ENCODE measurements around the gene ATXN7. TPM values are rescaled to one million over a fixed set of nuclear protein-coding genes. Genes with fewer than 3 reads are reported as not detected.

Gene ATXN7
- total and polyA plus RNA-seq, 2 of the 13 experiments (the other 11 are each of a cell fraction or from before 2014, with no cell fraction given) = 13.8 to 20.0 TPM

- Histone ChIP-seq H4K20me1 (ENCODE audit: insufficient read depth, low read length) (no peaks in the 10 kb centered on the region), H2AFZ (ENCODE audit: low read length) (no peak overlapping the region), H3K9me3 (ENCODE audit: low read length) (no peaks in the 10 kb centered on the region), H3K4me2 (ENCODE audit: low read depth, low read length) (no peak overlapping the region), H3K27me3 (ENCODE audit: control insufficient read depth in 1 of 2, insufficient read depth in 2 of 2, low read length in 2 of 2) (no peaks in the 10 kb centered on the region; a peak in 1 of 5 replicates), H3K36me3 (replicated peaks in 1 of 2; ENCODE audit: control insufficient read depth in 1 of 2, insufficient read depth in 2 of 2, low read length in 2 of 2) (no peaks in the 10 kb centered on the region), H3K4me1 (ENCODE audit: insufficient read depth, low read length) (peaks cover 15% of the 10 kb centered on the region), H3K79me2 (ENCODE audit: insufficient read depth, low read length) (peaks cover 6% of the 10 kb centered on the region), H3K27ac (ENCODE audit: extremely low read length, insufficient read depth, low read length) (no peak overlapping the region), H3K9ac (ENCODE audit: insufficient read depth, low read depth, low read length) (no peak overlapping the region), H3K4me3 (replicated peaks in 1 of 3; ENCODE audit: insufficient read depth in 1 of 3, low read depth in 2 of 3, low read length in 3 of 3) (no peak overlapping the region)
- DNase-seq (ENCODE audit: low spot score) (no peak), FAIRE-seq (no peak), ATAC-seq (no peak)
- no TSS peak for BruUV-seq (replicated peaks)
- TF ChIP-seq RBM39 (IDR thresholded peaks at IDR 0.05; ENCODE audit: low read depth, low read length, poor library complexity, severe bottlenecking) (no peak), NR2F2 (IDR thresholded peaks at IDR 0.05; ENCODE audit: borderline replicate concordance, low read depth) (no peak), CHD4 (IDR thresholded peaks at IDR 0.05; ENCODE audit: borderline replicate concordance, low read length) (no peak), ZNF761 (CRISPR knock-in tag; conservative IDR thresholded peaks at IDR 0.05) (no peak), ZNF496 (CRISPR knock-in tag; IDR thresholded peaks at IDR 0.05; ENCODE audit: insufficient replicate concordance) (no peak), ZNF382 (CRISPR knock-in tag; IDR thresholded peaks at IDR 0.05; ENCODE audit: borderline replicate concordance) (no peak)
- TF ChIP-seq, protein P1, sequence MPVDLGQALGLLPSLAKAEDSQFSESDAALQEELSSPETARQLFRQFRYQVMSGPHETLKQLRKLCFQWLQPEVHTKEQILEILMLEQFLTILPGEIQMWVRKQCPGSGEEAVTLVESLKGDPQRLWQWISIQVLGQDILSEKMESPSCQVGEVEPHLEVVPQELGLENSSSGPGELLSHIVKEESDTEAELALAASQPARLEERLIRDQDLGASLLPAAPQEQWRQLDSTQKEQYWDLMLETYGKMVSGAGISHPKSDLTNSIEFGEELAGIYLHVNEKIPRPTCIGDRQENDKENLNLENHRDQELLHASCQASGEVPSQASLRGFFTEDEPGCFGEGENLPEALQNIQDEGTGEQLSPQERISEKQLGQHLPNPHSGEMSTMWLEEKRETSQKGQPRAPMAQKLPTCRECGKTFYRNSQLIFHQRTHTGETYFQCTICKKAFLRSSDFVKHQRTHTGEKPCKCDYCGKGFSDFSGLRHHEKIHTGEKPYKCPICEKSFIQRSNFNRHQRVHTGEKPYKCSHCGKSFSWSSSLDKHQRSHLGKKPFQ (CRISPR knock-in tag; IDR thresholded peaks at IDR 0.05; ENCODE audit: insufficient replicate concordance) = no peak
- intact Hi-C loops (cut with micrococcal nuclease; ENCODE audit: unreplicated experiment) = no loop called here
- 22% methylated on average over 8 of the region's 8 CpGs for WGBS (ENCODE audit: low lambda C conversion rate)
- CTCF ChIA-PET (ENCODE audit: low intra/inter-chr PET ratio, low total read pairs) = no interaction called here
- POLR2A ChIA-PET = no interaction called here
- in situ Hi-C loops (cut with HindIII; ENCODE audit: extremely low pct_ligation_motif_present, low pct_unique_long_range_greater_than_20kb) = no loop called here
Observed at GRCh38 chr3:64027658-64028057, 164.0 kb downstream of the ATXN7 start.

DNA sequence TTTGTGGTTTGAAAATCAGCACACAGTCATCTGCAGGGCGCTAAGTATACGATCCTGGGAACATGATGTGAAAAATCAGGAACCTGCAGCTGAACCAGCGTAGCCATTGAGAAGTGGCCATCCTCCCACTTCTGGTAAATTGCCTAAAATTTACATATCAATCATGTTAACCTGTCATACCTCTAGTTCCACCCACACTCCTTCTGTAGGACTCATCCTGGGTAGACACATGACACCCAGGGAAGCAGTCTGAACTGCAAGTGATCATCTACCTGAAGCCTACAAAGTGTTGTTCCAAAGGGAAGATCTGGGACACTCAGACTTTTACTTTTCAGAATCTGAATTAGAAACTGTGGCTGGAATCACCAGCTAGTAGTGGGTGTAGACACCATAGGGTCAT, 165.1 kb downstream of the ATXN7 start:
- POLR2A ChIA-PET = no interaction called here
- ATAC-seq (no peak), DNase-seq (ENCODE audit: low spot score) (no peak), FAIRE-seq (no peak)
- Histone ChIP-seq H3K9me3 (ENCODE audit: low read length) (no peaks in the 10 kb centered on the region), H3K9ac (ENCODE audit: insufficient read depth, low read depth, low read length) (no peak overlapping the region), H3K36me3 (replicated peaks in 1 of 2; ENCODE audit: control insufficient read depth in 1 of 2, insufficient read depth in 2 of 2, low read length in 2 of 2) (no peaks in the 10 kb centered on the region), H3K4me1 (ENCODE audit: insufficient read depth, low read length) (peaks cover 12% of the 10 kb centered on the region), H3K27me3 (ENCODE audit: control insufficient read depth in 1 of 2, insufficient read depth in 2 of 2, low read length in 2 of 2) (no peaks in the 10 kb centered on the region; a peak in 1 of 5 replicates), H2AFZ (ENCODE audit: low read length) (no peak overlapping the region), H3K79me2 (ENCODE audit: insufficient read depth, low read length) (no peaks in the 10 kb centered on the region), H3K4me3 (replicated peaks in 1 of 3; ENCODE audit: insufficient read depth in 1 of 3, low read depth in 2 of 3, low read length in 3 of 3) (no peak overlapping the region), H4K20me1 (ENCODE audit: insufficient read depth, low read length) (no peaks in the 10 kb centered on the region), H3K4me2 (ENCODE audit: low read depth, low read length) (no peak overlapping the region), H3K27ac (ENCODE audit: extremely low read length, insufficient read depth, low read length) (no peak overlapping the region)
- no TSS peak for BruUV-seq (replicated peaks)
- WGBS (ENCODE audit: low lambda C conversion rate) = 15% methylated on average over 3 of the region's 3 CpGs
- in situ Hi-C loops (cut with HindIII; ENCODE audit: extremely low pct_ligation_motif_present, low pct_unique_long_range_greater_than_20kb) (no loop called here), intact Hi-C loops (cut with micrococcal nuclease; ENCODE audit: unreplicated experiment) (no loop called here)
- CTCF ChIA-PET (ENCODE audit: low intra/inter-chr PET ratio, low total read pairs) = no interaction called here
- TF ChIP-seq, protein P2, sequence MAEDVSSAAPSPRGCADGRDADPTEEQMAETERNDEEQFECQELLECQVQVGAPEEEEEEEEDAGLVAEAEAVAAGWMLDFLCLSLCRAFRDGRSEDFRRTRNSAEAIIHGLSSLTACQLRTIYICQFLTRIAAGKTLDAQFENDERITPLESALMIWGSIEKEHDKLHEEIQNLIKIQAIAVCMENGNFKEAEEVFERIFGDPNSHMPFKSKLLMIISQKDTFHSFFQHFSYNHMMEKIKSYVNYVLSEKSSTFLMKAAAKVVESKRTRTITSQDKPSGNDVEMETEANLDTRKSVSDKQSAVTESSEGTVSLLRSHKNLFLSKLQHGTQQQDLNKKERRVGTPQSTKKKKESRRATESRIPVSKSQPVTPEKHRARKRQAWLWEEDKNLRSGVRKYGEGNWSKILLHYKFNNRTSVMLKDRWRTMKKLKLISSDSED (CRISPR knock-in tag; IDR thresholded peaks at IDR 0.05) = no peak
- TF ChIP-seq PHF5A (CRISPR knock-in tag; IDR thresholded peaks at IDR 0.05; ENCODE audit: low read depth, unreplicated experiment) = no peak
- no peak for TF ChIP-seq ELF3 (CRISPR knock-in tag; IDR thresholded peaks at IDR 0.05)
- no peak for TF ChIP-seq SOX6 (IDR thresholded peaks at IDR 0.05)
- no peak for TF ChIP-seq SOX6 (CRISPR knock-in tag; IDR thresholded peaks at IDR 0.05)
- no peak for TF ChIP-seq RFXAP (CRISPR knock-in tag; IDR thresholded peaks at IDR 0.05; ENCODE audit: borderline replicate concordance)
- TF ChIP-seq TGIF2 (CRISPR knock-in tag; IDR thresholded peaks at IDR 0.05) = no peak
- TF ChIP-seq HHEX (CRISPR knock-in tag; IDR thresholded peaks at IDR 0.05) = no peak
- TF ChIP-seq, protein P3, sequence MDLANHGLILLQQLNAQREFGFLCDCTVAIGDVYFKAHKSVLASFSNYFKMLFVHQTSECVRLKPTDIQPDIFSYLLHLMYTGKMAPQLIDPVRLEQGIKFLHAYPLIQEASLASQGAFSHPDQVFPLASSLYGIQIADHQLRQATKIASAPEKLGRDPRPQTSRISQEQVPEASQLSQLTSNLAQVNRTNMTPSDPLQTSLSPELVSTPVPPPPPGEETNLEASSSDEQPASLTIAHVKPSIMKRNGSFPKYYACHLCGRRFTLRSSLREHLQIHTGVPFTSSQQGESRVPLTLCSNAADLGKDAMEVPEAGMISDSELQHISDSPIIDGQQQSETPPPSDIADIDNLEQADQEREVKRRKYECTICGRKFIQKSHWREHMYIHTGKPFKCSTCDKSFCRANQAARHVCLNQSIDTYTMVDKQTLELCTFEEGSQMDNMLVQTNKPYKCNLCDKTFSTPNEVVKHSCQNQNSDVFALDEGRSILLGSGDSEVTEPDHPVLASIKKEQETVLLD (CRISPR knock-in tag; IDR thresholded peaks at IDR 0.05; ENCODE audit: low read depth) = no peak

Measured in HepG2 (cell line).